K562 (cell line): ENCODE results near the gene PTRH2. TPM values are rescaled to one million over a fixed set of nuclear protein-coding genes. Genes with fewer than 3 reads are reported as not detected.

ENCODE experiments used
- ATAC-seq: fragments of 200-7000 bp; cut with Tn5 transposase; 3 replicates; pipeline ENCODE4 v1.9.1; 2020; ENCODE audit warnings: moderate library complexity
- BruUV-seq: library from RNA; stranded (reverse); fragments of 400-500 nt; replicated peaks from 2 replicates; lab custom pipeline; 2021; lab: Mats Ljungman, UMichigan
- CTCF ChIA-PET: fragments of 300-600 bp; formaldehyde crosslinking; extraction: SDS; loops from one replicate; lab custom pipeline; 2021; ENCODE audit warnings: low intra/inter-chr PET ratio; lab: Yijun Ruan, JAX
- POLR2A ChIA-PET: fragments of 300-600, 350-650 bp; sonication (Branson Sonifier 250); formaldehyde crosslinking; extraction: SDS; loops from one replicate; lab custom pipeline; 2021; ENCODE audit warnings: antibody characterized with exemption, inconsistent platforms; lab: Yijun Ruan, JAX
- DNase-seq, 4 experiments: peaks; one replicate each; pipeline versions ENCODE4 v3.0.0 to v3.0.0-alpha.2; 2011 to 2018; ENCODE audit warnings: low spot score in 3 of 4, mixed read lengths in 3 of 4; ENCODE audit errors: extremely low read depth in 1 of 4
- FAIRE-seq: peaks from 2 replicates; lab custom pipeline; 2011; peaks lifted over from hg19 to GRCh38; lab: Jason Lieb, UNC
- H2AFZ ChIP-seq: 2 replicates; pipeline ENCODE4 v1.6.0; 2011; ENCODE audit warnings: low read depth, low read length, control low read depth, inconsistent platforms
- H3K27ac ChIP-seq: fragments of 200-600 bp; 3 replicates; pipeline ENCODE4 v1.8.0; 2011; ENCODE audit warnings: low read depth, mild to moderate bottlenecking, control low read depth, inconsistent platforms, low read length, moderate library complexity, mixed read lengths; ENCODE audit errors: extremely low read depth
- H3K27me3 ChIP-seq, 2 experiments: fragments of 300-600 bp in 1 of 2; 2 replicates in 1 of 2; 3 replicates in 1 of 2; pipeline versions ENCODE4 v1.6.0 to v1.8.0; 2011; ENCODE audit warnings: inconsistent platforms in 2 of 2, low read length in 2 of 2, mild to moderate bottlenecking in 1 of 2, mixed read lengths in 1 of 2, moderate library complexity in 1 of 2; ENCODE audit not compliant: control insufficient read depth in 2 of 2, insufficient read depth in 2 of 2
- H3K36me3 ChIP-seq: fragments of 300-600 bp; 3 replicates; pipeline ENCODE4 v1.8.0; 2011; ENCODE audit warnings: mild to moderate bottlenecking, low read length, inconsistent platforms; ENCODE audit not compliant: control insufficient read depth, insufficient read depth
- H3K4me1 ChIP-seq, 2 experiments: fragments of 200-600 bp in 1 of 2; replicated peaks in 1 of 2; 2 replicates in 1 of 2; 3 replicates in 1 of 2; pipeline versions ENCODE4 v1.5.1 to v1.8.0; 2011; ENCODE audit warnings: inconsistent platforms in 2 of 2, low read length in 2 of 2, mild to moderate bottlenecking in 1 of 2, mixed read lengths in 1 of 2, moderate library complexity in 1 of 2; ENCODE audit not compliant: control insufficient read depth in 2 of 2, insufficient read depth in 2 of 2
- H3K4me2 ChIP-seq: 2 replicates; pipeline ENCODE4 v1.6.1; 2011; ENCODE audit warnings: low read length, control low read depth, inconsistent platforms, mixed read lengths; ENCODE audit not compliant: insufficient read depth
- H3K4me3 ChIP-seq: fragments of 200-600 bp; sonication (generic), shearing (Covaris generic); 2 replicates; pipeline ENCODE4 v1.5.1; 2016; ENCODE audit warnings: control low read depth, inconsistent platforms
- H3K79me2 ChIP-seq: fragments of 200-600 bp; 3 replicates; pipeline ENCODE4 v1.8.0; 2011; ENCODE audit warnings: low read length, inconsistent platforms; ENCODE audit not compliant: control insufficient read depth, insufficient read depth
- H3K9ac ChIP-seq, 2 experiments: 2 replicates each; pipeline versions ENCODE4 v1.6.0 to v1.6.1; 2011; ENCODE audit warnings: low read depth in 2 of 2, low read length in 2 of 2, control low read depth in 1 of 2, inconsistent platforms in 1 of 2, mild to moderate bottlenecking in 1 of 2, mixed read lengths in 1 of 2; ENCODE audit not compliant: insufficient read depth in 1 of 2
- H3K9me1 ChIP-seq: one replicate; pipeline ENCODE4 v1.6.0; 2011; ENCODE audit warnings: inconsistent platforms, mild to moderate bottlenecking, low read length, moderate library complexity; ENCODE audit not compliant: control insufficient read depth, insufficient read depth
- H3K9me3 ChIP-seq: replicated peaks from 2 replicates; pipeline ENCODE4 v1.5.1; 2011; ENCODE audit warnings: low read depth, low read length, inconsistent platforms; ENCODE audit not compliant: control insufficient read depth, insufficient read depth
- H4K20me1 ChIP-seq: replicated peaks from 2 replicates; pipeline ENCODE4 v1.6.1; 2011; ENCODE audit warnings: low read length, inconsistent platforms, mixed read lengths; ENCODE audit not compliant: control insufficient read depth, insufficient read depth
- BCL6 ChIP-seq: fragments of 250-450 bp; sonication (Bioruptor Pico); IDR thresholded peaks from 2 replicates; pipeline ENCODE4 v1.4.0; 2020
- ELF4 ChIP-seq: fragments of 450-650 bp; formaldehyde crosslinking; IDR thresholded peaks from 2 replicates; pipeline ENCODE4 v1.4.0; 2022; ENCODE audit warnings: missing genetic modification characterization
- HDGF ChIP-seq: fragments of 450-650 bp; IDR thresholded peaks from 2 replicates; pipeline ENCODE4 v1.6.1; 2016
- NFE2L1 ChIP-seq: fragments of 450-650 bp; IDR thresholded peaks from 2 replicates; pipeline ENCODE4 v1.6.1; 2016; ENCODE audit warnings: missing genetic modification characterization, low read depth, mild to moderate bottlenecking, missing compliant biosample characterization, moderate library complexity, borderline replicate concordance
- POLR2A ChIP-seq: fragments of 450-650 bp; conservative IDR thresholded peaks from 2 replicates; pipeline ENCODE4 v1.6.1; 2016
- SMC3 ChIP-seq: conservative IDR thresholded peaks from 2 replicates; pipeline ENCODE4 v1.6.1; 2011; ENCODE audit warnings: low read depth, low read length, improper control_type of control experiment; ENCODE audit not compliant: insufficient read depth
- TEAD4 ChIP-seq, 2 experiments: sonication (generic) in 1 of 2; formaldehyde crosslinking in 1 of 2; IDR thresholded peaks; 2 replicates each; pipeline versions ENCODE4 v1.6.1 to v1.8.0; 2012 to 2022; ENCODE audit warnings: borderline replicate concordance in 1 of 2, inconsistent platforms in 1 of 2, low read length in 1 of 2, mild to moderate bottlenecking in 1 of 2, missing genetic modification reagents in 1 of 2
- ZNF212 ChIP-seq: fragments of 450-650 bp; formaldehyde crosslinking; IDR thresholded peaks from 2 replicates; pipeline ENCODE4 v1.4.0; 2020; ENCODE audit warnings: mild to moderate bottlenecking
- ZNF354B ChIP-seq: fragments of 250-450 bp; sonication (Bioruptor Pico); IDR thresholded peaks from 2 replicates; pipeline ENCODE4 v1.4.0; 2020
- WGBS: fragments of 100-300 bp; shearing (Covaris generic); methylation state at CpG from one replicate; pipeline ENCODE4 v1.1.6; 2016; ENCODE audit warnings: low coverage, mixed read lengths; ENCODE audit not compliant: insufficient coverage; ENCODE audit errors: missing lambda C conversion rate; 5-methylcytosine and 5-hydroxymethylcytosine counted together
- in situ Hi-C: fragments of 300-500 bp; cut with MboI; formaldehyde crosslinking; loops from 4 replicates; pipeline ENCODE4 v1.15.0; 2018; ENCODE audit warnings: inconsistent platforms, mixed read lengths
- intact Hi-C: fragments of 100-400 bp; cut with micrococcal nuclease; formaldehyde crosslinking; loops from 2 replicates; pipeline ENCODE4 v1.14.2; 2022
- polyA plus RNA-seq, 8 experiments: library from polyadenylated mRNA; depleted of rRNA in 4 of 8; stranded (reverse) in 5 of 8; unstranded in 3 of 8; fragments of >200 nt; fragmentation: Nextera tagmentation in 2 of 8; fragmentation: Illumina TruSeq in 1 of 8; extraction: Ambion mirVana in 2 of 8; extraction: Trizol in 1 of 8; gene quantifications; 2 replicates each; pipeline versions ENCODE4 v1.2.1 to v1.2.3, GENCODE V29; 2011 to 2014; ENCODE audit warnings: inconsistent platforms in 1 of 8, missing spikeins in 1 of 8
- total RNA-seq, 7 experiments: library from RNA; depleted of rRNA in 6 of 7; stranded (reverse); fragments of >200 nt in 6 of 7; fragmentation: Illumina TruSeq in 2 of 7; extraction: Trizol in 2 of 7; gene quantifications; 2 replicates each; pipeline versions ENCODE4 v1.2.1 to v1.2.3, GENCODE V29; 2011 to 2021; ENCODE audit warnings: low replicate concordance in 1 of 7
- TF ChIP-seq, protein P1 (sequence below): sonication (generic); formaldehyde crosslinking; IDR thresholded peaks from 2 replicates; pipeline ENCODE4 v1.8.1; 2023; ENCODE audit warnings: missing genetic modification reagents, mild to moderate bottlenecking, borderline replicate concordance
- TF ChIP-seq, protein P2 (sequence below): IDR thresholded peaks from 3 replicates; pipeline ENCODE4 v1.6.1; 2011; ENCODE audit warnings: borderline replicate concordance, mild to moderate bottlenecking, moderate library complexity; ENCODE audit not compliant: insufficient read length; ENCODE audit errors: extremely low read depth
- TF ChIP-seq, protein P3 (sequence below): fragments of 450-650 bp; formaldehyde crosslinking; IDR thresholded peaks from 2 replicates; pipeline ENCODE4 v1.4.0; 2022; ENCODE audit warnings: missing genetic modification characterization

PTRH2 gene
- total and polyA plus RNA-seq, 9 of the 15 experiments (the other 6 are each of a cell fraction or from before 2014, with no cell fraction given), result 53.1 to 210 (median 126) TPM

DNA sequence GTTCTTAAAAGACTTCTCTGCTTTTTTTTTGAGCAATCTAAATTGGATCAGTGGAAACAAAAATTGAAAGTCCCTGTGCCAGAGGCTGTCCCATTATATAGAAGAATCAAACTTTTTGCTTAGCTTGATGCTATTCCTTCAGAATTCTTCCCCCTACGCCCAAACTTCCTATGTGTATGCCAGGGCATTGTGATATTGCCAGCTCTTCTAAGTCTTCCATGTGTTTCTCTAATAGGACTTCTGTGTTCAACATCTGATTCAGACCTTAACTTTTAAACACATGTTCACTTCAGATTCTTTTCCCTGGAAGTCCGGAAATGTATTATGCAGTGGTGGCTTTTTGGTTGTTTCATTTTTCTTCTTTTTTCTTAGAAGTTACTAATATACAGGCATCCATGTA is 18.7 kb downstream of the PTRH2 start (continued):
- TF ChIP-seq, protein P1, sequence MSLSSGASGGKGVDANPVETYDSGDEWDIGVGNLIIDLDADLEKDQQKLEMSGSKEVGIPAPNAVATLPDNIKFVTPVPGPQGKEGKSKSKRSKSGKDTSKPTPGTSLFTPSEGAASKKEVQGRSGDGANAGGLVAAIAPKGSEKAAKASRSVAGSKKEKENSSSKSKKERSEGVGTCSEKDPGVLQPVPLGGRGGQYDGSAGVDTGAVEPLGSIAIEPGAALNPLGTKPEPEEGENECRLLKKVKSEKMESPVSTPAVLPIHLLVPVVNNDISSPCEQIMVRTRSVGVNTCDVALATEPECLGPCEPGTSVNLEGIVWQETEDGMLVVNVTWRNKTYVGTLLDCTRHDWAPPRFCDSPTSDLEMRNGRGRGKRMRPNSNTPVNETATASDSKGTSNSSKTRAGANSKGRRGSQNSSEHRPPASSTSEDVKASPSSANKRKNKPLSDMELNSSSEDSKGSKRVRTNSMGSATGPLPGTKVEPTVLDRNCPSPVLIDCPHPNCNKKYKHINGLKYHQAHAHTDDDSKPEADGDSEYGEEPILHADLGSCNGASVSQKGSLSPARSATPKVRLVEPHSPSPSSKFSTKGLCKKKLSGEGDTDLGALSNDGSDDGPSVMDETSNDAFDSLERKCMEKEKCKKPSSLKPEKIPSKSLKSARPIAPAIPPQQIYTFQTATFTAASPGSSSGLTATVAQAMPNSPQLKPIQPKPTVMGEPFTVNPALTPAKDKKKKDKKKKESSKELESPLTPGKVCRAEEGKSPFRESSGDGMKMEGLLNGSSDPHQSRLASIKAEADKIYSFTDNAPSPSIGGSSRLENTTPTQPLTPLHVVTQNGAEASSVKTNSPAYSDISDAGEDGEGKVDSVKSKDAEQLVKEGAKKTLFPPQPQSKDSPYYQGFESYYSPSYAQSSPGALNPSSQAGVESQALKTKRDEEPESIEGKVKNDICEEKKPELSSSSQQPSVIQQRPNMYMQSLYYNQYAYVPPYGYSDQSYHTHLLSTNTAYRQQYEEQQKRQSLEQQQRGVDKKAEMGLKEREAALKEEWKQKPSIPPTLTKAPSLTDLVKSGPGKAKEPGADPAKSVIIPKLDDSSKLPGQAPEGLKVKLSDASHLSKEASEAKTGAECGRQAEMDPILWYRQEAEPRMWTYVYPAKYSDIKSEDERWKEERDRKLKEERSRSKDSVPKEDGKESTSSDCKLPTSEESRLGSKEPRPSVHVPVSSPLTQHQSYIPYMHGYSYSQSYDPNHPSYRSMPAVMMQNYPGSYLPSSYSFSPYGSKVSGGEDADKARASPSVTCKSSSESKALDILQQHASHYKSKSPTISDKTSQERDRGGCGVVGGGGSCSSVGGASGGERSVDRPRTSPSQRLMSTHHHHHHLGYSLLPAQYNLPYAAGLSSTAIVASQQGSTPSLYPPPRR, result no peak
- TF ChIP-seq ELF4 (CRISPR knock-in tag), result no peak
- no peak for TF ChIP-seq HDGF
- TF ChIP-seq NFE2L1 (tag), result no peak
- no peak for TF ChIP-seq ZNF354B (CRISPR knock-in tag)

DNA sequence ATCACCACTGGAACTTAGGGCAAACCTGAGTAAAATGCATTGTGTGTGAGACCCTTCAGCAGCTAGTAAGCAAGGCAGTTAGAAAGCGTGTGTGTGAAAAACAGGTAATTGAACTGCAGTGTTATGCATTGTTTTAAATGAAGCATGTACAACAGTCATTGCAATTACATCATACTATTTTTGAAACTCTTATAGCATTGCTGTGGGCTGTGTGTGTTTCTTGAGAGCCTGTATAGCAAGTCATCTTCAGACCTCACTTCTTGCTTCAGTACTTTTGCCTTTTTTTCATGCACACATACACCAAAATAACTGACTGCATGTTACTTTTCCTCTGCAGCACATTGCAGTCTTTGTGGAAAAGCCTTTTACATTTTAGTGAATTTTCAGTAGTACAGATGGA is 19.2 kb downstream of the PTRH2 start:
- DNase-seq (no peak), ATAC-seq (no peak), FAIRE-seq (no peak)
- H2AFZ ChIP-seq, result no peak overlapping the region
- no TSS peak for BruUV-seq
- peaks cover 91% of the 10 kb centered on the region for H3K36me3 ChIP-seq
- in situ Hi-C loops, result no loop called here
- H4K20me1 ChIP-seq, result 0 out of 2 replicates have a peak, but pooled peaks cover 3% of the 10 kb centered on the region
- peaks cover 70% of the 10 kb centered on the region for H3K79me2 ChIP-seq
- peaks cover 7 to 28% of the 10 kb centered on the region in 2 experiments; a peak in 4 of 5 replicates for H3K4me1 ChIP-seq
- no peaks in the 10 kb centered on the region for H3K9me3 ChIP-seq
- ChIA-PET CTCF (no interaction called here), POLR2A (interaction anchor here (0.6 to 4.5 kb wide), 5 partner anchors 9 to 240 kb away, joined by 3 to 19 read pairs (median 3); partner anchors contain the start of genes PTRH2 and VMP1)
- no peak overlapping the region for H3K4me3 ChIP-seq
- intact Hi-C loops, result no loop called here
- H3K27me3 ChIP-seq, result no peaks in the 10 kb centered on the region
- 100% methylated on average over 1 of the region's 1 CpG for WGBS
- no peaks in the 10 kb centered on the region for H3K9me1 ChIP-seq
- H3K9ac ChIP-seq, result no peak overlapping the region
- H3K27ac ChIP-seq, result peak overlapping the region; percentile 29; the same call in 1 of the 3 replicates
- H3K4me2 ChIP-seq, result no peak overlapping the region
- no peak for TF ChIP-seq ZNF212 (CRISPR knock-in tag)
- no peak for TF ChIP-seq ZNF354B (CRISPR knock-in tag)
- 0 out of 2 replicates have a peak, but pooled peaks have one; percentile 26 for TF ChIP-seq POLR2A
- no peak for TF ChIP-seq BCL6 (CRISPR knock-in tag)
- TF ChIP-seq, protein P2, sequence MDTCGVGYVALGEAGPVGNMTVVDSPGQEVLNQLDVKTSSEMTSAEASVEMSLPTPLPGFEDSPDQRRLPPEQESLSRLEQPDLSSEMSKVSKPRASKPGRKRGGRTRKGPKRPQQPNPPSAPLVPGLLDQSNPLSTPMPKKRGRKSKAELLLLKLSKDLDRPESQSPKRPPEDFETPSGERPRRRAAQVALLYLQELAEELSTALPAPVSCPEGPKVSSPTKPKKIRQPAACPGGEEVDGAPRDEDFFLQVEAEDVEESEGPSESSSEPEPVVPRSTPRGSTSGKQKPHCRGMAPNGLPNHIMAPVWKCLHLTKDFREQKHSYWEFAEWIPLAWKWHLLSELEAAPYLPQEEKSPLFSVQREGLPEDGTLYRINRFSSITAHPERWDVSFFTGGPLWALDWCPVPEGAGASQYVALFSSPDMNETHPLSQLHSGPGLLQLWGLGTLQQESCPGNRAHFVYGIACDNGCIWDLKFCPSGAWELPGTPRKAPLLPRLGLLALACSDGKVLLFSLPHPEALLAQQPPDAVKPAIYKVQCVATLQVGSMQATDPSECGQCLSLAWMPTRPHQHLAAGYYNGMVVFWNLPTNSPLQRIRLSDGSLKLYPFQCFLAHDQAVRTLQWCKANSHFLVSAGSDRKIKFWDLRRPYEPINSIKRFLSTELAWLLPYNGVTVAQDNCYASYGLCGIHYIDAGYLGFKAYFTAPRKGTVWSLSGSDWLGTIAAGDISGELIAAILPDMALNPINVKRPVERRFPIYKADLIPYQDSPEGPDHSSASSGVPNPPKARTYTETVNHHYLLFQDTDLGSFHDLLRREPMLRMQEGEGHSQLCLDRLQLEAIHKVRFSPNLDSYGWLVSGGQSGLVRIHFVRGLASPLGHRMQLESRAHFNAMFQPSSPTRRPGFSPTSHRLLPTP, result no peak
- no peak for TF ChIP-seq SMC3
- no peak for TF ChIP-seq TEAD4 (IDR thresholded peaks at IDR 0.05; ENCODE audit: low read length)
- TF ChIP-seq TEAD4 (CRISPR knock-in tag; IDR thresholded peaks at IDR 0.05; ENCODE audit: borderline replicate concordance), result no peak
- TF ChIP-seq, protein P3, sequence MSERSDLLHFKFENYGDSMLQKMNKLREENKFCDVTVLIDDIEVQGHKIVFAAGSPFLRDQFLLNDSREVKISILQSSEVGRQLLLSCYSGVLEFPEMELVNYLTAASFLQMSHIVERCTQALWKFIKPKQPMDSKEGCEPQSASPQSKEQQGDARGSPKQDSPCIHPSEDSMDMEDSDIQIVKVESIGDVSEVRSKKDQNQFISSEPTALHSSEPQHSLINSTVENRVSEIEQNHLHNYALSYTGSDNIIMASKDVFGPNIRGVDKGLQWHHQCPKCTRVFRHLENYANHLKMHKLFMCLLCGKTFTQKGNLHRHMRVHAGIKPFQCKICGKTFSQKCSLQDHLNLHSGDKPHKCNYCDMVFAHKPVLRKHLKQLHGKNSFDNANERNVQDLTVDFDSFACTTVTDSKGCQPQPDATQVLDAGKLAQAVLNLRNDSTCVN (CRISPR knock-in tag), result no peak
